HEK293 (cell line): Measurements from ENCODE around the gene HYAL3.

ENCODE experiments used
- EGR2 ChIP-seq: fragments of 450-650 bp; formaldehyde crosslinking; IDR thresholded peaks from 2 replicates; pipeline ENCODE4 v1.5.1; 2016; ENCODE audit warnings: low read depth, missing biosample characterization, missing genetic modification characterization
- GFI1B ChIP-seq: fragments of 450-650 bp; formaldehyde crosslinking; IDR thresholded peaks from 2 replicates; pipeline ENCODE4 v1.5.1; 2016; ENCODE audit warnings: missing biosample characterization, missing genetic modification characterization
- GLI2 ChIP-seq: fragments of 450-650 bp; formaldehyde crosslinking; IDR thresholded peaks from 2 replicates; pipeline ENCODE4; 2017; ENCODE audit warnings: missing biosample characterization, missing genetic modification characterization, low read depth, borderline replicate concordance
- GLI4 ChIP-seq: fragments of 450-650 bp; formaldehyde crosslinking; IDR thresholded peaks from 2 replicates; pipeline ENCODE4 v1.5.1; 2016; ENCODE audit warnings: missing biosample characterization, missing genetic modification characterization
- GLIS2 ChIP-seq: fragments of 450-650 bp; formaldehyde crosslinking; IDR thresholded peaks from 2 replicates; pipeline ENCODE4 v1.5.1; 2016; ENCODE audit warnings: missing biosample characterization, missing genetic modification characterization
- IKZF3 ChIP-seq: fragments of 450-650 bp; IDR thresholded peaks from 2 replicates; pipeline ENCODE4 v1.5.0; 2018; ENCODE audit warnings: missing biosample characterization, mild to moderate bottlenecking, missing genetic modification characterization, moderate library complexity
- KLF8 ChIP-seq: fragments of 450-650 bp; formaldehyde crosslinking; IDR thresholded peaks from 2 replicates; pipeline ENCODE4 v1.5.1; 2016; ENCODE audit warnings: missing biosample characterization, missing genetic modification characterization
- MYNN ChIP-seq: fragments of 450-650 bp; formaldehyde crosslinking; IDR thresholded peaks from 2 replicates; pipeline ENCODE4 v1.5.1; 2016; ENCODE audit warnings: missing biosample characterization, missing genetic modification characterization, borderline replicate concordance
- REPIN1 ChIP-seq: fragments of 450-650 bp; formaldehyde crosslinking; IDR thresholded peaks from 2 replicates; pipeline ENCODE4 v1.5.1; 2017; ENCODE audit warnings: missing biosample characterization, missing genetic modification characterization, low read depth
- SP2 ChIP-seq: fragments of 450-650 bp; formaldehyde crosslinking; IDR thresholded peaks from 2 replicates; pipeline ENCODE4 v1.5.1; 2016; ENCODE audit warnings: missing biosample characterization, missing genetic modification characterization
- WT1 ChIP-seq: fragments of 450-650 bp; formaldehyde crosslinking; IDR thresholded peaks from 2 replicates; pipeline ENCODE4 v1.5.1; 2016; ENCODE audit warnings: missing biosample characterization, missing genetic modification characterization
- YY1 ChIP-seq: fragments of 450-650 bp; formaldehyde crosslinking; IDR thresholded peaks from 2 replicates; pipeline ENCODE4 v1.5.1; 2018; ENCODE audit warnings: missing biosample characterization, missing genetic modification characterization
- ZBTB11 ChIP-seq: fragments of 450-650 bp; formaldehyde crosslinking; conservative IDR thresholded peaks from 2 replicates; pipeline ENCODE4 v1.5.1; 2016; ENCODE audit warnings: low read depth, missing biosample characterization, missing genetic modification characterization
- ZBTB17 ChIP-seq: fragments of 450-650 bp; formaldehyde crosslinking; IDR thresholded peaks from 2 replicates; pipeline ENCODE4 v1.5.1; 2016; ENCODE audit warnings: missing biosample characterization, missing genetic modification characterization
- ZBTB20 ChIP-seq: fragments of 450-650 bp; formaldehyde crosslinking; IDR thresholded peaks from 2 replicates; pipeline ENCODE4 v1.5.1; 2016; ENCODE audit warnings: missing biosample characterization, missing genetic modification characterization
- ZFHX2 ChIP-seq: fragments of 450-650 bp; formaldehyde crosslinking; conservative IDR thresholded peaks from 2 replicates; pipeline ENCODE4 v1.5.1; 2016; ENCODE audit warnings: missing biosample characterization, missing genetic modification characterization
- ZIC2 ChIP-seq: fragments of 450-650 bp; formaldehyde crosslinking; IDR thresholded peaks from 2 replicates; pipeline ENCODE4 v1.5.1; 2016; ENCODE audit warnings: missing biosample characterization, missing genetic modification characterization
- ZNF121 ChIP-seq: fragments of 450-650 bp; formaldehyde crosslinking; IDR thresholded peaks from 2 replicates; pipeline ENCODE4 v1.5.1; 2016; ENCODE audit warnings: missing biosample characterization, missing genetic modification characterization
- ZNF16 ChIP-seq: fragments of 450-650 bp; formaldehyde crosslinking; IDR thresholded peaks from 2 replicates; pipeline ENCODE4 v1.5.1; 2016; ENCODE audit warnings: low read depth, missing biosample characterization, missing genetic modification characterization
- ZNF174 ChIP-seq: fragments of 450-650 bp; formaldehyde crosslinking; IDR thresholded peaks from 2 replicates; pipeline ENCODE4 v1.5.0; 2017; ENCODE audit warnings: missing biosample characterization, mild to moderate bottlenecking, missing genetic modification characterization
- ZNF184 ChIP-seq: fragments of 450-650 bp; IDR thresholded peaks from 2 replicates; pipeline ENCODE4 v1.5.1; 2018; ENCODE audit warnings: missing biosample characterization, mild to moderate bottlenecking, missing genetic modification characterization
- ZNF19 ChIP-seq: fragments of 450-650 bp; formaldehyde crosslinking; IDR thresholded peaks from 2 replicates; pipeline ENCODE4; 2016; ENCODE audit warnings: missing biosample characterization, missing genetic modification characterization, low read depth
- ZNF239 ChIP-seq: fragments of 450-650 bp; formaldehyde crosslinking; IDR thresholded peaks from 2 replicates; pipeline ENCODE4 v1.5.1; 2016; ENCODE audit warnings: missing biosample characterization, missing genetic modification characterization
- ZNF350 ChIP-seq: fragments of 450-650 bp; formaldehyde crosslinking; IDR thresholded peaks from 2 replicates; pipeline ENCODE4 v1.5.0; 2017; ENCODE audit warnings: missing biosample characterization, mild to moderate bottlenecking, missing genetic modification characterization
- ZNF600 ChIP-seq: fragments of 450-650 bp; formaldehyde crosslinking; IDR thresholded peaks from 2 replicates; pipeline ENCODE4 v1.5.1; 2016; ENCODE audit warnings: missing biosample characterization, missing genetic modification characterization
- ZNF658 ChIP-seq: fragments of 450-650 bp; formaldehyde crosslinking; IDR thresholded peaks from 2 replicates; pipeline ENCODE4; 2016; ENCODE audit warnings: missing biosample characterization, missing genetic modification characterization
- ZNF677 ChIP-seq: fragments of 450-650 bp; IDR thresholded peaks from 2 replicates; pipeline ENCODE4 v1.5.0; 2018; ENCODE audit warnings: missing biosample characterization, mild to moderate bottlenecking, missing genetic modification characterization, moderate library complexity
- ZNF701 ChIP-seq: fragments of 450-650 bp; formaldehyde crosslinking; IDR thresholded peaks from 2 replicates; pipeline ENCODE4 v1.5.1; 2016; ENCODE audit warnings: missing biosample characterization, missing genetic modification characterization
- ZNF76 ChIP-seq: fragments of 450-650 bp; formaldehyde crosslinking; IDR thresholded peaks from 2 replicates; pipeline ENCODE4; 2016; ENCODE audit warnings: low read depth, missing biosample characterization, missing genetic modification characterization, borderline replicate concordance
- ZNF830 ChIP-seq: fragments of 450-650 bp; IDR thresholded peaks from 2 replicates; pipeline ENCODE4 v1.5.0; 2018; ENCODE audit warnings: missing biosample characterization, missing genetic modification characterization, low read depth, mild to moderate bottlenecking, moderate library complexity
- ZNF837 ChIP-seq: fragments of 450-650 bp; formaldehyde crosslinking; IDR thresholded peaks from 2 replicates; pipeline ENCODE4 v1.5.1; 2016; ENCODE audit warnings: missing biosample characterization, missing genetic modification characterization
- ZSCAN16 ChIP-seq: fragments of 450-650 bp; formaldehyde crosslinking; IDR thresholded peaks from 2 replicates; pipeline ENCODE4 v1.5.1; 2016; ENCODE audit warnings: missing biosample characterization, missing genetic modification characterization
- ZSCAN23 ChIP-seq: fragments of 450-650 bp; formaldehyde crosslinking; IDR thresholded peaks from 2 replicates; pipeline ENCODE4 v1.5.1; 2016; ENCODE audit warnings: missing biosample characterization, missing genetic modification characterization
- ZXDB ChIP-seq: fragments of 450-650 bp; formaldehyde crosslinking; IDR thresholded peaks from 2 replicates; pipeline ENCODE4 v1.5.1; 2016; ENCODE audit warnings: missing biosample characterization, missing genetic modification characterization
- TF ChIP-seq, protein P1 (sequence below): fragments of 450-650 bp; formaldehyde crosslinking; IDR thresholded peaks from 2 replicates; pipeline ENCODE4 v1.5.1; 2016; ENCODE audit warnings: missing biosample characterization, missing genetic modification characterization
- TF ChIP-seq, protein P2 (sequence below): fragments of 450-650 bp; formaldehyde crosslinking; IDR thresholded peaks from 2 replicates; pipeline ENCODE4 v1.5.1; 2017; ENCODE audit warnings: missing biosample characterization, missing genetic modification characterization

HYAL3 gene

GRCh38 chr3:50268703-50269451, 30.3 kb downstream of the HYAL3 start, which contains the start of gene SEMA3B (continued):
- TF ChIP-seq, protein P1, sequence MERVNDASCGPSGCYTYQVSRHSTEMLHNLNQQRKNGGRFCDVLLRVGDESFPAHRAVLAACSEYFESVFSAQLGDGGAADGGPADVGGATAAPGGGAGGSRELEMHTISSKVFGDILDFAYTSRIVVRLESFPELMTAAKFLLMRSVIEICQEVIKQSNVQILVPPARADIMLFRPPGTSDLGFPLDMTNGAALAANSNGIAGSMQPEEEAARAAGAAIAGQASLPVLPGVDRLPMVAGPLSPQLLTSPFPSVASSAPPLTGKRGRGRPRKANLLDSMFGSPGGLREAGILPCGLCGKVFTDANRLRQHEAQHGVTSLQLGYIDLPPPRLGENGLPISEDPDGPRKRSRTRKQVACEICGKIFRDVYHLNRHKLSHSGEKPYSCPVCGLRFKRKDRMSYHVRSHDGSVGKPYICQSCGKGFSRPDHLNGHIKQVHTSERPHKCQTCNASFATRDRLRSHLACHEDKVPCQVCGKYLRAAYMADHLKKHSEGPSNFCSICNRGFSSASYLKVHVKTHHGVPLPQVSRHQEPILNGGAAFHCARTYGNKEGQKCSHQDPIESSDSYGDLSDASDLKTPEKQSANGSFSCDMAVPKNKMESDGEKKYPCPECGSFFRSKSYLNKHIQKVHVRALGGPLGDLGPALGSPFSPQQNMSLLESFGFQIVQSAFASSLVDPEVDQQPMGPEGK: 0 out of 2 replicates have a peak, but pooled peaks have one; percentile 40
- TF ChIP-seq MYNN: no peak
- no peak for TF ChIP-seq ZNF19 (tag by site-specific recombination)
- no peak for TF ChIP-seq ZNF174 (tag by site-specific recombination)
- no peak for TF ChIP-seq ZNF16 (tag by site-specific recombination)
- TF ChIP-seq ZNF76 (tag by site-specific recombination): no peak
- no peak for TF ChIP-seq GLI2
- TF ChIP-seq GLI4: no peak
- TF ChIP-seq ZNF677 (tag by site-specific recombination): no peak
- peak; percentile 33; the same call in 1 of the 2 replicates for TF ChIP-seq KLF8 (tag by site-specific recombination)
- TF ChIP-seq ZSCAN16 (tag by site-specific recombination): no peak
- no peak for TF ChIP-seq IKZF3
- no peak for TF ChIP-seq YY1 (tag by site-specific recombination)
- no peak for TF ChIP-seq ZNF184 (tag by site-specific recombination)
- no peak for TF ChIP-seq ZNF350
- TF ChIP-seq ZBTB17 (tag by site-specific recombination): no peak
- peak; percentile 58 for TF ChIP-seq ZNF600
- TF ChIP-seq GFI1B (tag by site-specific recombination): no peak
- peak; percentile 66 for TF ChIP-seq WT1
- TF ChIP-seq, protein P2, sequence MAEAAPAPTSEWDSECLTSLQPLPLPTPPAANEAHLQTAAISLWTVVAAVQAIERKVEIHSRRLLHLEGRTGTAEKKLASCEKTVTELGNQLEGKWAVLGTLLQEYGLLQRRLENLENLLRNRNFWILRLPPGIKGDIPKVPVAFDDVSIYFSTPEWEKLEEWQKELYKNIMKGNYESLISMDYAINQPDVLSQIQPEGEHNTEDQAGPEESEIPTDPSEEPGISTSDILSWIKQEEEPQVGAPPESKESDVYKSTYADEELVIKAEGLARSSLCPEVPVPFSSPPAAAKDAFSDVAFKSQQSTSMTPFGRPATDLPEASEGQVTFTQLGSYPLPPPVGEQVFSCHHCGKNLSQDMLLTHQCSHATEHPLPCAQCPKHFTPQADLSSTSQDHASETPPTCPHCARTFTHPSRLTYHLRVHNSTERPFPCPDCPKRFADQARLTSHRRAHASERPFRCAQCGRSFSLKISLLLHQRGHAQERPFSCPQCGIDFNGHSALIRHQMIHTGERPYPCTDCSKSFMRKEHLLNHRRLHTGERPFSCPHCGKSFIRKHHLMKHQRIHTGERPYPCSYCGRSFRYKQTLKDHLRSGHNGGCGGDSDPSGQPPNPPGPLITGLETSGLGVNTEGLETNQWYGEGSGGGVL: peak; percentile 93
- peak; percentile 61 for TF ChIP-seq EGR2 (tag by site-specific recombination)
- TF ChIP-seq ZXDB (tag by site-specific recombination): no peak
- no peak for TF ChIP-seq ZBTB11 (tag by site-specific recombination)
- TF ChIP-seq ZNF701 (tag by site-specific recombination): no peak
- no peak for TF ChIP-seq ZNF239 (tag by site-specific recombination)
- TF ChIP-seq ZFHX2 (tag by site-specific recombination): peak; percentile 84
- peak; percentile 52 for TF ChIP-seq GLIS2 (tag by site-specific recombination)
- TF ChIP-seq ZNF837 (tag by site-specific recombination): no peak
- TF ChIP-seq ZNF830 (tag by site-specific recombination): no peak
- no peak for TF ChIP-seq ZNF658 (tag by site-specific recombination)
- TF ChIP-seq ZSCAN23 (tag by site-specific recombination): no peak
- TF ChIP-seq ZIC2: no peak; the same call in 1 of the 2 replicates
- TF ChIP-seq SP2 (tag by site-specific recombination): no peak; the same call in 1 of the 2 replicates
- TF ChIP-seq REPIN1 (tag by site-specific recombination): no peak
- peak; percentile 53 for TF ChIP-seq ZBTB20 (tag by site-specific recombination)
- no peak for TF ChIP-seq ZNF121 (tag by site-specific recombination)
